Measurements from ENCODE around the gene FOS. TPM values are rescaled to one million over a fixed set of nuclear protein-coding genes. Genes with fewer than 3 reads are reported as not detected.
A peak's percentile ranks its signal among the peaks of the same experiment; 100 is the strongest.

Gene FOS
- total and polyA plus RNA-seq, 2 of the 13 experiments (the other 11 are each of a cell fraction or from before 2014, with no cell fraction given), result 15.9 to 24.2 TPM

- peak; percentile 17; the same call in 1 of the 2 replicates for TF ChIP-seq NFE2 (CRISPR knock-in tag; IDR thresholded peaks at IDR 0.05)
- 0 out of 2 replicates have a peak, but pooled peaks have one; percentile 28 for TF ChIP-seq NCOR1 (IDR thresholded peaks at IDR 0.05; ENCODE audit: borderline replicate concordance, low read length)
- TF ChIP-seq ZFP41 (CRISPR knock-in tag; IDR thresholded peaks at IDR 0.05; ENCODE audit: borderline replicate concordance), result no peak
- 0 out of 2 replicates have a peak, but pooled peaks have one; percentile 19 for TF ChIP-seq HDAC1 (CRISPR knock-in tag; IDR thresholded peaks at IDR 0.05)
- TF ChIP-seq CHD4 (IDR thresholded peaks at IDR 0.05; ENCODE audit: borderline replicate concordance, low read length), result no peak
- TF ChIP-seq MAFK (conservative IDR thresholded peaks at IDR 0.05 in 1 of 2, IDR thresholded peaks at IDR 0.05 in 1 of 2; ENCODE audit: low read length in 2 of 2), result peak in 1 of 2 experiments; percentile 46; a peak in 2 of 4 replicates
- no peak for TF ChIP-seq ARHGAP35 (CRISPR knock-in tag; IDR thresholded peaks at IDR 0.05; ENCODE audit: borderline replicate concordance)
- TF ChIP-seq ZMYM3 (CRISPR knock-in tag; IDR thresholded peaks at IDR 0.05), result peak; percentile 69
- TF ChIP-seq TFAP4 (IDR thresholded peaks at IDR 0.05; ENCODE audit: borderline replicate concordance, low read depth), result peak; percentile 58; the same call in 1 of the 2 replicates
- peak; percentile 87 for TF ChIP-seq NFE2L2 (IDR thresholded peaks at IDR 0.05; ENCODE audit: low read length)
- TF ChIP-seq ZNF362 (CRISPR knock-in tag; IDR thresholded peaks at IDR 0.05; ENCODE audit: borderline replicate concordance), result peak; percentile 70
- peak; percentile 15 for TF ChIP-seq SAP130 (CRISPR knock-in tag; IDR thresholded peaks at IDR 0.05; ENCODE audit: low read depth)
- TF ChIP-seq CEBPB (IDR thresholded peaks at IDR 0.05; ENCODE audit: borderline replicate concordance, low read depth, low read length), result peak; percentile 64; the same call in 1 of the 2 replicates
Measured at GRCh38 chr14:75283833-75284563, 5.4 kb downstream of the FOS start (continued).
